Stimulated activated CD4-positive, alpha-beta T cell treated with anti-CD3 and anti-CD28 coated beads, Interleukin-2, amount 100 ng/mL, for 48 hours (primary cell): ENCODE measurements around the gene MYH10.

ENCODE experiments used
- DNase-seq, 2 donors: peaks; one replicate each; pipeline ENCODE4 v3.0.0-alpha.2; 2020

Gene MYH10

DNA sequence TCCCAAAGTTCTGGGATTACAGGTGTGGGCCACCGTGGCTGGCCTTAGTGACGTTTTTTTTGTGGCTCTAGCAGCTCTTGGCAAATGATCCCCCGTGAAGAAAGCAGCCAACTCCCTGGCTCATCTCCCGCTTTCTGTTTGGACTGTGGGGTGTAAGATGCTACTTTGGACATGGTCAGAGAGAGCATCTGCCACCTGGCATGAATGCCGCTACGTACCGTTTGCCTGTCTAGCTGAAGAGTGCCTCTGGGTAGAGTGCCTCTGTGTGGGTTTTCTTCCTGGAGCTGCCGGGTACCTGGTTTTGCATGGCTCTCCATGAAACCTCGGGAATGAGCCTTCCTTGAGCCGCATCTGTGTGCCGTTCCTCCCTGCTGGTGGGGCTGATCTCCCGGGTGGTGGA lies 160.6 kb downstream of the MYH10 start:
- DNase-seq, result no peak

DNA sequence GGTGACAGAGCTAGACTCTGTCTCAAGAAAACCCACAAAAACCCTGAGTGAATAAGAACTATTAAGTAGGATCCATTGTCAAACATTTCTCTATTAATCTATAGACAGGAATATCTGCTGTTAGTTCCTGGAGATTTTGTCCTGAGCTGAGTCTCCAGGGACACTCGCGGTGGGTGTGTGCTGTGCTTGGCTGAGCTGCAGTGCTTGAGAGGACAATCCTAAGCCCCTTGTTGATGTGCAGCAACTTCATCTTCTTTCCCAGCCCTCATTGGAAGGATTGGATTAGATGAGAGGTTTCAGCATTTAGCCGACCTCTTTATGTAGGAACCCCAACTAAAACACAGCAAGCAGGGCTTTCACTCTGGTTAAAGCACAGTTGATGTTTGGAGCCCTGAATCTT lies 161.5 kb downstream of the MYH10 start:
- DNase-seq, result no peak

DNA sequence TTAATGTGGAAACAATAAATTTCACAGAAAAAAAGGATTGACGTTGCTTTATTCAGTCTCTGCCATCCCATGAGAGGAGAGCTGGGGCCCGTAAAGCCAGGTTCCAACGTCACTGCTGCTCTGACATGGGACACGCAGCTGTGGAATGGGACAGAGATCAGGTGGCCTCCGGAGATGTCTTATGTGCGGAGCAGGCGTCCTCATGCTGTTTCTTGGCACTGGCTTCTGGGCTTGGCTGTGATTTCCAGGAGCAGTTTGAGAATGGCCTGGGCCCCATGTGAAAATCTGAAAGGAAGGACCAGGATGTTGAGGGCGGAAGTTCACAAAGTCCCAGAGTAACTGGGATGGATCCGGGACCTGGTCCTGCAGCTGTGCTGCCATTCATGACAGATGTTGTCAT lies 162.4 kb downstream of the MYH10 start:
- DNase-seq, result no peak

DNA sequence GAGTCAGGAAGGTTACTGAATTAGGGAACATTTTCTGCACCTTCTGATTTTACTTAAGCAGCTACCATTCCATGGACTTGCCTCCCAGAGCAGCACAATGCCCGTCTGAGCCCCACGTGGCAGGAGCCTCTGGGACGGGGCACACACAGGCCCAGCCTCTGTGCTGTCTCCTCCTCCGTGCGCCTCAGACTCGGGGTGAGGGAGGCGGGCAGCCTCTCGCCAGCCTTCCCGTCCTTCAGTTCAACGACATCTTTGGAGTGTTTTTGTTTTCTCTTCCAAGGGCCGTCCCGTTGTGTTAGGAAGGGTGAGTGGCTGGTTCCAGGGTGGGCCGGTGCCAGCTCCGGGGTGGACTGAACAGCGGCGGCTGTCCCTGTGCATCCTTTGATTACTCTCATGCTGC lies 163.0 kb downstream of the MYH10 start:
- DNase-seq, result no peak

DNA sequence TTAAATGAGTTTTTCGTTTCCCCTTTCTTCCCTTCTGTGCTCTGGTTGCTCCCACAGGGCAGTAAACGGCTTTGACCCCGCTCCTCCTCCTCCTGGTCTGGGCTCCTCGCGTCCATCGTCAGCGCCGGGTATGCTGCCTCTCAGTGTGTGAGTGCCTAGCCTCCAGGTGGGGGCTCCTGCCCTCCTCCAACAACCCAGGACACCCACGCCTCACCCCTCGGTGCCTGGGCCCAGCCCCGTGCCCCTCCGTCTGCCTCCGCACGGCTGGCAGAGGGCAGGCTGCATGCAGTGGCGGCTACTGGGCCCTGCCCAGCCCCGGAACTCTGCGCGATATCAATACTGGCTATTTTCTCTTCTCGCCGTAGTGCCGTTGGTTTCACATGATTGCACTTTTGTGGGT lies 163.7 kb downstream of the MYH10 start:
- no peak for DNase-seq

DNA sequence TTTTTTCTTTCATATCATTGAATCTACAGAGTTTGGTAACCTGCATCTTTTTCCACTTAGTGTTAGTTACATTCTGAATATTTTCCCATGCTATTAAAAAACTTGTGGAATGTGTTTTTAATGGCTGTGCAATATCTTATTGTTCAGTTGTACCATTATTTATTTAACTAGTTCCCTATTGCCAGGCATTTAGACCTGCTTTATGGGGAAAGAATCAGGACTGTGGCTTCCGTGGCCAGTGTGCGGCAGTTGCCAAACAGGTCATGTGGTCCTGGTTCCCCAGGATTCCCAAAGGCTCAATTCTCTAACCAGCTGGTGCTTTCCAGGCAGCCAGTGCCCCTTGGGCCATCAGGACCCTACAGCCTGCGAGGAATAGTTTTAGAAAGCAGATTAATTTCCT lies 164.1 kb downstream of the MYH10 start:
- DNase-seq, result no peak

DNA sequence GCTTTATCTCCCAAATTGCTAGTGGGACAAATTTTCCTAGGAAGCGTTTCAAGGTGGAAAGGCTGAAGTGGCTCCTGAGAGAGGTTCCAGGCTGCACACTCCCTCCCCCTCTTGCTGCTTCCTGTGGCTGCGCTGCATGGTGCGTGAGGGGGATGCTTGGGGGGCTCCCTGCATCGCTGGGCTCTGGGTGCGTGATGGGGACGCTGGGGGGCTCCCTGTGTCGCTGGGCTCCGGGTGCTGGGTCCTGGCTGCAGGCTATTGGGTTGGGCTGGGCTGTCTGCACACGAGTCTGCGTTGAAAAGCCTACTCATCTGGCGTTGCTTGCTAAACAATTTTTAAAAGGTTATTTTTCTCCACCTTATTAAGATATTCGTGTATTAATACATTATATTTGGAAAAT lies 164.8 kb downstream of the MYH10 start:
- no peak for DNase-seq

DNA sequence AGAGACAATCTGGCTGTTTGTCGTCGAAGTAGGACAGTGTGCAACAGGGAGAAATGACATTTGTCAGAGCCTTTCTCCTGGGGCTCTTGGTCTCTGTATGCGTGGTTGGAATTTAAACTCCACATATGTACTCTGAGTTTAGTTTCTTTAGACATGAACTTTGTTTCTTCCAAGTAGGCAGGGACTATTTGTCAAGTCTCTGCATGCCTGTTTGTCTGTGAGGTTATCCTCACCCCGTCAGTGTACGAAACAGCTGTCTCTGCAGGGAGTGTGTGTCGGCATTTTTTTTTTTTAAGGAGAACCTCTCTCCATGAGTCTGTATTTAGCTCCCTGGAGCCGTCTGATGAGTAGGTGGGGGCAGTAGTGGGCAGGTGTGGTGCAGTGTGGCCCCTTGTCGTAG lies 165.2 kb downstream of the MYH10 start:
- DNase-seq, result no peak

DNA sequence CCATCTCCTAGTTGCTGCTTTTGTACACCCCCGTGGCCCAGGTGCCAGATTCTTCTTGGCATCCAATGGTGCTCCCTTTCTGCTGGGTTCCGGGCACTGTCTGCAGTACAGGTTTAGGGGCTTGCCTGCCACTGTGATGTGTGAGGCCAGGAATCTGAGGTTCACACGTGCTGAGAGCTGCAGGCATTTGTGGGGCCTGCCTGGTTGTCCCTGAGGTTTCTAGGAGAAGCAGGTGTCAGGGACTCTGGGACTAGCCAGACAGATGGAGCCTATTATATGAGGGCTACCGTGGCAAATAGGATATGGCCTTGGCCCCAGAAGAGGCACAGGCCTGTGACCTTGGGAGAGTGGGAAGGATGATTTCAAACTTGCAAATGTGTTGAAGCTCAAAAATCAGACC lies 165.6 kb downstream of the MYH10 start:
- no peak for DNase-seq

DNA sequence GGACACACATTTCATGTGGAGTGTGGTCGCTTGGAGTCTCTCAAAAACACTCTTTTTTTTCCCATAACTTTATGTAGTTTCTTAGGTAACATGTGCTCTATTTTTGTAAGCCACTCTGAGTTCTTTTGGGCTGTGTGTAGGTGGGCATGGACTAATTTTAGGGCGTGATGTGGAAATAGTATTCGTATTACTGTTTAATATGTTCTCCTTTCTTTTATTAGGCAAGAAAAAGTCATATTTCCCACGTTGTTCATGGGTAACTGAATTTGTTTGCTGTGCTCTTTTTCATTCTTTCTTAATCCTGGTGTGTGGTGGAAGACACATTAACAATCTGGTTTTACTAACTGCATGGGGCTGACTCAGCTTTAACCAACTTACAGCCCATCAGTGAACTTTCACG lies 167.4 kb downstream of the MYH10 start:
- no peak for DNase-seq

DNA sequence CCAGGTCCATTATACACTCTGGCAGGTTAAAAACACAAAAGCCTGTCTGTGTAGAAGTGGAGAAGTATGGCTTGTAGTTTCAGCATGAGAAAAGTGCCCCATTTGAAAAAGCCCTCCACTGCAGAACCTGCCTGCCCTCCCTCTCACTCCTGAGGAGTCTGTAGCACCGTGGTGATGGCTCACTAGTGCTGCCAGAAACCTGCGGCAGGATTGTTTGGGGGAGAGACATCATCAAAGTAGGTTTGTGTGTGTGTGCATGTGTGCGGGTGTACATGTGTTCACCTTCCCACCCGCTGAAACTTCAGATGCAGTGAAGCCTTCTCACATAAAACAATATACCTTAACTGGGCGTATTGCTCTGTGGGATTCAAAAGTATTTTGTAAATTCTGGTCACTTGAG lies 168.0 kb downstream of the MYH10 start:
- DNase-seq, result no peak

DNA sequence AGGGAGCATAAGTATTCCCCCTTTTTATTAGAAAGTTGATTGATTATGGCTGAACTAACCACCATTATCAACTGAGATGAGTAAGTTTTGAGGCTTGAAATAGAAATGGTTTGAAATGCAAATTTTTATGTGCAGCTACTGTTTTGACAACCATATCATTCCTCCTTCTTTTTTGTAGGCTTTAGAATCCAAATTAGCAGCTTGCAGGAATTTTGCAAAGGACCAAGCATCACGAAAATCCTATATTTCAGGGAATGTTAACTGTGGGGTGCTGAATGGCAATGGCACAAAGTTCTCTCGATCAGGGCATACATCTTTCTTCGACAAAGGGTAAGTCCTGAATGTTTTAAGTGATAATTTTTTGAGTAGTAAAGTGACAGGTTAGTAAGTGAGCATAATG lies 170.7 kb downstream of the MYH10 start:
- DNase-seq, result no peak

DNA sequence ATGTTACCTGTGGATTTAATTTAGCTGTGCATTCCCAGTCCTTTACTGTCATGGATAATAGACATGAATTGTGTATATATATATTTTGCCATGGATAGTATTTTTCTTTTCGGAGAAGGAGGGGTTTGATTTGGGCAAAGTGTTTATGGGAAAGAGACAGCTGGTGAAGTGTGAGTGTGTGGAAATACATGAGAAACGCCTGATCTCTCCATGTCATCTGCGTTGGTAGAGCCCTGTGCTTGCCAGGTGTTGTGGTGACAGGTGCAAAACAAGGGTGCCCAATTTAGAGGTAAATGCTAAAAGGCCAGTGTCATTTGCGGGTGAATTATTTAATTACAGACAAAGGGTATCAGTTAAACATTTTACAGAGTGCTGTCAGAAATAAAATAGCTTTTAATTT lies 171.4 kb downstream of the MYH10 start:
- DNase-seq, result no peak

DNA sequence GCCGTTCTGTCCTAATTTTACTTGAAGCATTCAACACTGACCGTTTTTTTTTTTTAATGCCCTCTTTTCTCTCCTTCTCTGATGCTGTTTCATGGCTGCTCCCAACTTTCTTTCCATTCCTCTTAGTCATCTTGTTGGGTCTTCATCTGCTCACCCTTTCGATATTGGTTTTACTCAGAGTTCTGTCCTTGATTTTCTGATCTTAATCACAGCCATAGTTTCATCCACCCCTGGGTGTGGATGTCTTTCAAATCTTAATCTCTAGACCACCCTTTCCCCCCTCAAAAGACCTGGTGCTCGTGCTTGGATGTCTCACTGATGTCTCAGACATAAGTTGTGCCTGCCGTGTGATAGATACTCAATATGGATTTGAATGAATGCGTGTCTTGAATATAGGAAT lies 172.4 kb downstream of the MYH10 start:
- DNase-seq, result no peak

DNA sequence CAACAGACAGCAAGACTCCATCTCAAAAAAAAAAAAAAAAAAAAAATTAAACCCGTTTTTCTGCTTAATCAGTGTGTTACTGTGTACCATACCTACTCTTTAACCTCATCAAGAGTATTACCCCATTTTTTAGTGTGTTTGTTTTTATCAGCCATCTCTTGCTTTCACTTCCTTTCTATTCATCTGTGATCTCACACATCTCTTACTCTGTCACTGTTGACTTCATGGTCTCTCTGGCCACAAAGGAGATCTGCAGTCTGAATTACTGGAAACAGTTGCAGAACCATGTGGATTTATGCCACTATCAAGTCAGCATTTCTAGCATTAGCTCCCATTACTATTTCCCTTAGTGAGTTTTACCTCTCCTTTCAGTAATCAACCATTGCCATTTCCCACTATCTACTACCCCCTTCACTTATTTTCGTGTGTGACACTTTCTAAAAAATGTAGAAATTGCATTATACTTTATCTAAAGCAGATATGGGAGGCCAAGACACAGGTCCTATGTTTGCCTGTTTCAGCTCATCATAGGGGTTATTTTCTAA lies 174.8 kb downstream of the MYH10 start:
- DNase-seq, result no peak

DNA sequence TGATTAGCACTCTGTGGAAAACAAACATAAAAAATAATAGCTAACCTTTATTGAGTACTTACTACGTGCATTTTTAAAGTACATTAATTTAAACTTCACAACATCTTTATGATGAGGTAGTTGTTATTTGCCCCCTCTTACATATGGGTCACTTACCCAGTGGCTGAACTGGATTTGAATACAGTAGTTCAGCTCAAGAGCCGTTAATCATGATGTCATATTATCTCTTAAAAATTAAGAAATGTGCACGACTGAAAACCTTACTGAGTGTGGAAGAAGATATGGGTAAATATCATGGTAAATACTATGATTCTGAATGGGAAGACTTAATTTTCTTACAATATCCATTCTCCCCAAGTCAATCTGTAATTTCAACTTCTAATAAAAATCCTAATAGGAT lies 177.2 kb downstream of the MYH10 start:
- no peak for DNase-seq

DNA sequence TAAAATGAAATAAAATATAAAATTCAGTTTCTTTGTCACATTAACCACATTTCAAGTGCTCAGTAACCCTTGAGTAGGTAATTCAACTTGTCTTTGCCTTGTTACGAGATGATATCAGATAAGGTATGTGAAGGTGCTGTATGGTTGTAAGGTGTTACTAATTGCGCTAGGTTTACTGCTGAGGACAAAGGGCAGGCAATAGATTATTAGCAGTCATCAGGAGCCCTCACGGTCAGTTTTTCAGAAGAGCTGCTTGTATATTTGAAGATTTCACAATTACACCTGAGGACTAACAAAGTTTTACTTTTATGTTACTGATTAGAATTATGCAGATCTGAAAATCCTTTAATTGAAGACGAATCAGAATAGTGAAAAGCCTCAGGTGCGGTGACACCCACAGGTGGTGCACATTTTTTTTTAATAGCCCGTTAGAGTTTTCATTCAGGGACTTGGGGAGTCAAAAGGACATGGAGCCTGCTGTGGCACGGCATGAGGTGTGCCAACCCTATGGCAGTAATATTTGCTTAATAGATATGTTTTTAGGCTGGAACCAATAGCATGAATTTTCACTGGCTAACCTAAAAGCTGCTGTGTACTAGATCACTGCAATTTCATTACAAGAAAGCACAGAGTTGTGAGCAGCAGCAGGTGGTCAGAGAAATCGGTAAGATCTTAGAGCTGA lies 178.5 kb downstream of the MYH10 start:
- DNase-seq, result no peak

DNA sequence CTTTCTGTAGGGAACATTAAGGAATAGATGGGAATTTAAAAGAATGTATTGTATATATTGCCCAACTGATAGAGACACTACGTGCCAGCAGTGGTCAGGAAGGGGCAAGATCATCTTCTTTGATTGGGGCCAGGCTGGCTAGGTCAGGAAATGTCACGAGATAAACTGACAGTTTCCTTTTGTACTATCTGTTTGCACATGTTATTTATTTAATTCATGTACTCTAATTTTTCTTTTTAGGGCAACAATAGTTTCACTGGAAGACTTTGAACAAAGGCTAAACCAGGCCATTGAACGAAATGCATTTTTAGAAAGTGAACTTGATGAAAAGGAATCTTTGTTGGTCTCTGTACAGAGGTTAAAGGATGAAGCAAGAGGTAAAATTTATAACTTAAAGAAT lies 182.2 kb downstream of the MYH10 start:
- DNase-seq, result no peak

DNA sequence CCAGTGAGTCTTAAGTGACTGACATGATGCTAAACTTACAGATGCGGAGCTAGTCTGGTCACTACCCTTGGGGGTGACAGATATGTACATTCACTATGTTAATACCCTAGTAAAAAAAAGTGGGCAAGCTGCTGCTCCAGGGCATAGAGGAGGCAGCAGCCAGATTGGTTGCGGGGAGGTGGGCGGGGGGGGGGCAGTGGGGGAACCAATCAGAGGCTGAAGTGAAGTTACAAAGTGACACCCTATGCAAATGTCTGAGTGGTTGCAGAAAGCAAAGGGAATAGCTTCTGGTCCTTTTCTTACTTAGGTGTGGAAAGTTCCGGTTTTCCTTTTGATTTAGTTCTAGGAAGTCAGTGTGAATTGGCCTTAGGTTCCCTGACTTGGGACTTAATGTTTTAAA lies 182.7 kb downstream of the MYH10 start:
- no peak for DNase-seq

DNA sequence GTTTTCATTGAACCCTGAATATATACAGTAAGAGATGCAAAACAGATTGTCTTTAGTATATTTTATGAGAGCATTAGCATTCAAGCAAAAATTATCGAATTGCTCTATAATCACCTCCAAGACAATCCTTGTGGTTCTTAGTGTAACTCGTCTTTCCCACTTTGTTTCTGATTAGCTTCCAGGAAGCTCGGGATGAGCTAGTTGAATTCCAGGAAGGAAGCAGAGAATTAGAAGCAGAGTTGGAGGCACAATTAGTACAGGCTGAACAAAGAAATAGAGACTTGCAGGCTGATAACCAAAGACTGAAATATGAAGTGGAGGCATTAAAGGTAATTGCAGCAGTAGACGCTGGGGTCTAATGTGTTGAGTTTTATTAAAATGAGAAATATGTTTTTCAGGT lies 185.0 kb downstream of the MYH10 start:
- no peak for DNase-seq

DNA sequence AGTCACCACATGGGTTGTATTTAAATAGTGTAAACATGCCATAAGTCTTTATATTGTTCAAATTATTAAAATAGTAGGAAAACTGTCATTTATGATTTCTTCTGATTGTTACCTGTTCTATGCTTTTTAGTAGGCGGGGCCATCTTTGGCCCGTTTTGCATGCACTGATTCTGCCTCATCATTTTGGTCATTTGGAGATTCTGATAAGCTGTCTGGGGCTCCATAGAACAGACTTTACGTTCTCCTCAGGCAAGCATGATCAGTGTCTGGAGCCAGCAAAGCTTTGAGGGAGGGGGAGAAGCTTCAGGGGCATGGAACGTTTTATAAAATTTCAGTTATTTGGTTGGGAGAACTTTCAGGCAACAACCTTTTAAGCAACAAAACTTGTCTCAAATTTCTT lies 186.0 kb downstream of the MYH10 start:
- DNase-seq, result no peak

DNA sequence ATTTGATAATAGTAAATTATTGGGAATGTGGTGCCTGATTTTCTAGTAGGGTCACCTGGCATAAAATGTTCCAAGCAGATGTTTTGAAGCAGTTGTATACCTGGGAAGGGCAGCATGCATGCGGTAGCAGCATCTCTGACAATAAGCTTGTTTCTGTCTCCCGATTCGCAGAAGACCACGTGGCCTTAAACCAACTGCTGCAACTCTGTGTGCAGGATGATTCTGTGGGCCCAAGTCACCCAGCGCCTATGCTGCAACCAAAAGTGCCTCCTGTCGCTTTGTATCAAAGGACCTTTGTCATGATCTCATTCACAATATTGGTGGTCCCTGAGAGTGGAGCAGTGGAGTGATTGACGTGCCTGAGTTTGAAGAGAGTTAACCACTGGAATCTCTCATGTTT lies 186.8 kb downstream of the MYH10 start:
- no peak for DNase-seq

DNA sequence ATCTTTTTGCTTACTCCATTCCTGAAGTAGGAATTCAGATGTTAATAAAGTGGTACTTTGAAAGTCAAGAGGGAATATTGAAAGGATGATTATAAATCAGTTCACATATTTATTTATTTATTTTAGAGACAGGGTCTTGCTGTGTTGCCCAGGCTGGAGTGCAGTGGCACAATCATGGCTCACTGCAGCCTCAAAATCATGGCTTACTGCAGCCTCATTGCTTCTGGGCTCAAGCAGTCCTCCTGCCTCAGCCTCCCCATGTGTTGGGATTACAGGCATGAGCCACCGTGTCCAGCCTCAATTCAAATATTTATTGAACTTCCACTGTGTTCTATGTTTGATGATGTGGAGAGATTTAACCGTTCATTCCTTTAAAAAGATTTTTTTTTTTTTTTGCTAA lies 188.2 kb downstream of the MYH10 start:
- no peak for DNase-seq

DNA sequence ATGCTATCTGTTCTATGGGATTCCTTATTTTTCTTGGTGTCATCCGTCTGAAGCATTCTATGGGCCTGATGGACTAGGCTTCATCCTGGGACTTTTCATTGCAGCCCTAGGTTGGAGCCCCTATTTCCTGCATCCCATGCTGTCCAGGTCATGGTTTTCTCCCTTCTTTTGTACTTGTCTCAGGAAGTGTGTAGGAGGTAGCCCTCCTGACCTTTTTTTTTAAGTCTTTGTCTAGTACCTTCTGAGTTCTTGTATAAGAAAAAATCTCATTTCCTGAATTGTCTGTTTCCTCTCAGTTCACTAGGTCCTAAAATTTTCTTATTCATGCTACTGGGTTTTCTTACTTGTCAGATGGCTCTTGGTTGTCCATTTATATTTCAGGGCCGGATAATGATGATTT lies 188.8 kb downstream of the MYH10 start:
- no peak for DNase-seq

DNA sequence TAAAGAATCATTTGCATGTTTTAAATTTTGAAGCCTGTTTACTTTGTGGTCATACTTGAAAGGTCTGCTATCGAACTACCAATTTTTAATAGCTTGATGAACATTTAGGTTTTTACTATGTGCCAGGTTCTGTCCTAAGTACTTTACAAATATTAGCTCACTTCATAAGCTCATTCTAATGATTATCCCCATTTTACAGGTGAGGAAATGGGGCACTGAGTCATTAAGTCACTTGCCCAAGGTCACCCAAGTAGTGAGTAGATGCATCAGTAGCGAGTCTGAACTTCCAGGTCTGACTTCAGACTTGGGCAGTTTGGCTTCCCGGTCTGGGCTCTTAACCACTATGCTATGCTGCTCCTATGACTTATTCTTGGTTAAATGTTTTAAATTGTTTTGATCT lies 190.8 kb downstream of the MYH10 start:
- no peak for DNase-seq

DNA sequence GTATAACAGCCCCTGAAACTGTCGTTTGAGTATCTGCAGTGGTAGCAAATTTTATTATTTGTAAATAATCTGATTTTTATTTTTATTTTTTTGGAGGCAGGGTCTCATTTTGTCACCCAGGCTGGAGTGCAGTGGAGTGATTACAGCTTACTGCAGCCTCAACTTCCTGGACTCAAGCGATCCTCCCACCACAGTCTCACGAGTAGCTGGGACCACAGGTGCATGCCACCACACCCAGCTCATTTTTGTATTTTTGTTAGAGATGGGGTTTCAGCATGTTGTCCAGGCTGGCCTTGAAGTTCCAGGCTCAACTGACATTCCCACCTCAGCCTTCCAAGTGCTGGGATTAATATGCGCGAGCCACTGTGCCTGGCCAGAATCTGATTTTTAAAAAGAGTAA lies 192.1 kb downstream of the MYH10 start:
- DNase-seq, result no peak
